GM18867 (cell line): Measurements from ENCODE around the gene VAPA.

ENCODE experiments used
- ATAC-seq: cut with Tn5 transposase; IDR thresholded peaks from one replicate; pipeline ENCODE4 v1.9.1; 2021; ENCODE audit warnings: mild to moderate bottlenecking, moderate library complexity; ENCODE audit not compliant: unreplicated experiment

VAPA gene

DNA sequence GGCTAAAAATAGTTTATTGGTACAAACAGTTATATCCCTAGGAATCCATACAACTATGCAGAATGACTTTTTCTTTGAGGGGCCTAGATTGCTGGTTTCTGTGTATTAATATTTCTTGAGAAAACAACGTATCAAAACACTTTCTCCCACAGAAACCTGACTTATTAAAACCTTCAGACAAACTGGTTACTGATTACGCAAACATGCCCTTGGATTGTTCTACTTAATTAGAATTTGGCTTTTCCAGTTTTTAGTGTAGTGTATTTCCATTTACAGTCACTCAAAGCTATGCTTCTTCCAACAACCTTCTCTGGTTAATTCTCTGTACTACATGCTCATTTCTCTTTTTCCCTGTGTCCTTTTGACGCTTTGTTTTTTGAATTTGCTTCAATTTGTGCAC is 20.0 kb downstream of the VAPA start:
- no peak for ATAC-seq

DNA sequence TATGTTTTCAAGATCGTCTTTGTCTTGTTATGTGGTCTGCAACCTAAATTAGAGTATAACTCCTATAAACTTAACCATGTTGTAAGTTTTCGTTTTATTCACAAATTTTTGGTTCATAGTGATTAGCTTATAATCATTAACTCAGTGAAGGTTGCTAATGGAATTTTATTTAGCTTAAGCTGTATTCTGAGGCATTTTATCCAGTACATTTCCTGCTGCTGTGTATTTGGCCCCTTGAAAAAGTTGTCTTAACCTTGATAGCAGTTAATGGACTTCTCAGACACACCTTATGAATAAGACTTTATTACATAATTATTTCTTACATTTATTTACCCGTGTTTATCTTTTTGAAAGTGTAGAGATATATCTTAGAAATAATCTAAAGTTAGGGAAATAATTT is 20.5 kb downstream of the VAPA start:
- no peak for ATAC-seq

DNA sequence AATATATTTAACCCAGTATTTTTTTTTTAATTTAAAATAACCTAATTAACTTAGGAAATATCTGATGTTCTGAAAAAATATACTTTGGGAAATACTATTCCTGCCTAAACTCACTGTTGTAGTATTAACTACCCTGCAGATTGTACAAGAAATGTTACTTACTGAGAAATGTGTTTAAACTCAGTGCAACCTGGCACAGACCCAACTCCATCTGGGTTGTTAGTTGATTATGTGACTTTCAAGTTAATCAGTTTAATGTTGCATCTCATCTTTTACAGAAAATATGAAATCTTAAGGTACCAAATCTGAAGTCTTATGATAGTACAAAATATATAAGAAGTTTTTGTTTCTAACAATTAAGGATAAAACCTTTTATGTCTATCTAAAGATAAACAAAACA is 27.3 kb downstream of the VAPA start:
- ATAC-seq, result no peak

DNA sequence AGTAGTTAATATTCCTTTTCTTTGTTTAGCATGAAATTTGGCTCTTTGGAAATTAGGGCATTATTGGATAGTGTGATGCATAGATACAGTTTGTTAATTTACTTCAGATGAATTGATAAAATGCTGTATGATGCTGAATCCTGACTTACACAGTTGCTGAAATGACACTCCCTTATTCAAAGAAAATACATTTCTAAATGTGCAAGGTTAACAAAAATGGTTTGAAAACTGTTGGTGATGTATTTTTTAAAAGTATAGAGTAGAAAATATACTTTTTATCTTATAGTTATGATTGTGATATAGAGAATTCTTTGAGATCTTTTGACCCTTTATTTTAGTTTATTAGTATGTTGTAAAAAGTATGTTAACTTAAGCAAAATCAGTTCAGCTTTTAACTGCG is 27.8 kb downstream of the VAPA start:
- ATAC-seq, result no peak

DNA sequence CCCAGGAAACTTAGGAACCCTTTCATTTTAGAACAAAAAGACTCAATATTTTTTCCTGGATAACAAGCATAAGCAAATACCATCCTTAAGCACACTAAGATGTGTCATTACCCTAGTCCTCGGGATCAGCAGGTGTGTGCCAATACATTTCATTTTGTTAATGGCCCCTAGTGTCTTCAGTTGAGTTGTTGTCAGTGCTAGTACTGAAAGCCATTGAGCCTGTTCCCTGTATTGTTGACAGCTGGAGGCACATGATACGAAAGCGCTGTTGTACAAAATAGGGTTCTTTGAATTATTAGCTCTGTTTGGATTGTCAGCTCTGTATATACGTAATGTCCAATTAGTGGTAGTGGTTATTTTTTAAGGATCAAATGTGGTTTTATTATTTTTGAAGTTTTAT is 29.5 kb downstream of the VAPA start:
- ATAC-seq, result no peak

DNA sequence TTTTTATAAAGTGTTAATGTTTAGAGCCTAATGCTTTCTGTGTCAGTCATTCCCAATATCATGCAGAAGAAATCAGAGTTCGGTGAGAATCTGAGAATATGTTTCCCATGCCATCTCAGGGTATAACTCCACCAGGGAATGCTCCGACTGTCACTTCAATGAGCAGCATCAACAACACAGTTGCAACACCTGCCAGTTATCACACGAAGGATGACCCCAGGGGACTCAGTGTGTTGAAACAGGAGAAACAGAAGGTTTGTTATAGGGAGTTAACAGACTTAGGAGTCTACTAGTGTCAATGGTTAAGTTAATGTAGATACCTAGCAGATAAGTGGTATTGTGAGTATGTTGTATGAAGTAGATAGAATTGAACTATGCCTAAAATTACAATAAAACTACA is 31.0 kb downstream of the VAPA start:
- no peak for ATAC-seq

DNA sequence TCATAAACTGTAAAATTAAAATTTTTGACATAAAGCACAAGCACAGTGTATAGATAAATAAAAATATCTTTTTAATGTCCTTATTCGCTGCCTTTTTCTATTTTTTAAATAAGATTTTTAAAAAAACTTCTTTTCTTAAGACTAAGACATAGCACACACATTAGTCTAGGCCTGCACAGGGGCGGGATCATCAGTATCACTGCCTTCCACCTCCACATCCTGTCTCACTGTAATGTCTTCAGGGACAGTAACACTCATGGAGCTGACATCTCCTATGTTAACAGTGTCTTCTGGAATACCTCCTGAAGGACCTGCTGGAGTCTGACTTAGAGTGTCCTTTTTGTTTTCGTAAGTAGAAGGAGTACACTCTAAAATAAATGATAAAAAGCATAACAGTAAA is 33.0 kb downstream of the VAPA start:
- ATAC-seq, result no peak

DNA sequence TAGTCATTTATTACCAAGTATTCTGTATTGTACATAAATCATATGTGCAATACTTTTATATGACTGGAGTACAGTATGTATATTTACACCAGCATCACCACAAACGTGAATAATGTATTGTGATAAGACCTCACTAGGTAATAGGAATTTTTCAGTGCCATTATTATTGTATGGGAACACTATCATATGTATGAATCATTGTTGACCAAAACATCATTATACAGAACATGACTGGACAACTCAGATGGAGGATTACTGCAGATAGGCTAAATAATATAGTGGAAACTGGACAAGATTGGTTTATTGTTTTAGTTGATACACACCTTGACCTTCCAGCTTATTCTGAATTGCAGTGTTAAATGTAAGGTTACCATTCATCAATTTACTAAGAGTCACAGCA is 33.4 kb downstream of the VAPA start:
- no peak for ATAC-seq

DNA sequence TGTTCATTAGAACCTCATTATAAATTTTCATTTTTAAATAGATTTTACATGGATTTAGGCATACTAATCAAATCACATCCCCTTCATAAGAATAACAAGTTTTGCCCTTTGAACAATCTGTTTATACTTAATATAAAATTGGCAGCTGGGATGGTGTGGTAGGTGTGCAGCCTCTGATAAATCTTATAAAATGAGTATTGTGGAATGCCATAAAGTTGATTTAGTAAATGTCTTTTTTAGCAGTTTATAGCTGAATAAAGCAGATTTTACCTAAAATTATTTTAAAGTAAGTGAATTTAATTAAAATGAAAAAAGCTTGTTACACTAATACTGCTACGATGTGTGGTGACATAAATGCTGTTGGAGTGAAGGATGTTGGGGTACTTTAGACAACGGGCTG is 35.5 kb downstream of the VAPA start:
- no peak for ATAC-seq

DNA sequence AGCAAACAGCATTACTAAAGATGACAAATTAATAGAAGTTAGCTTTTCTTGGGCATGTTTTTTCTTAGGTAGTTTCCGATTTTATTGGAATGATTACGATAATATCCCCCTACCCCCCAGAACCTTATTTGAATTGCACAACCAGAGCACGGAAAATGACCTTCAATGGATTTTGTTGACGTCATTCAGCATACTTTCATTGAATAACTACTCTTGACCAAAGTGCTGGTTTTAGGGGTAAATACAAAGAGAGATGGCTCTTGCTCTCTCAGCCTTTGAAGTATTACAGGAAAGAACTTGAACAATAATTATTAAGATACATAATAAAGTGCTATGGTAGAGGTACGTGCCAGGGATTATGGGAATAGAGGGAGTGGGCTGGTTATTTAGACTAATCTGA is 36.0 kb downstream of the VAPA start:
- ATAC-seq, result no peak

DNA sequence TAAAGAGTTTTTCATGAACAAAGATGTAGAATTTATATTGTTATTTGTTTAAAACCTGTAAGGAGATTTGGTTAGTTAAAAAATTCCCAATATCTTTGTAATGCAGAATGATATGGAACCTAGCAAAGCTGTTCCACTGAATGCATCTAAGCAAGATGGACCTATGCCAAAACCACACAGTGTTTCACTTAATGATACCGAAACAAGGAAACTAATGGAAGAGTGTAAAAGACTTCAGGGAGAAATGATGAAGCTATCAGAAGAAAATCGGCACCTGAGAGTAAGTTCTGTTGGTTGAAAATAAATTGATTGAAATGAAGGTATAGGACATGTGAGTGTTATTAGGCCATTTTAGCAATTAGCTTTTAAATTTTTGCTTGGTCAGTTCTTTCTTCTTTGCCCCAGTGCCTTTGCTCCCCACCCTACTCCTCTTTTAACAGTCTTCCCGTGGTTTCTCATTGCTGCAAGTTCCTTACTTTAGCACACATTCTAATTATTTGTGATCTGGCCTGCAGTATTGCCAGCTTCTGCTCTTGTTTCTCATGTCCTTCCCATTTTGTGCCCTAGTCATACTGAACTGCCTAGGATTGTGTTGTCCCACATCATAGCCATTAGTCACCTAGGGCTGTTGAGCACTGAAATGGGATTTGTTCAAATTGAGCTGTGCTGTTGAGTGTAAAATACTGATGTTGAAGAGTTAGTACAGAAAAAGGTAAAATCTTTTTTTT is 36.6 kb downstream of the VAPA start:
- no peak for ATAC-seq

DNA sequence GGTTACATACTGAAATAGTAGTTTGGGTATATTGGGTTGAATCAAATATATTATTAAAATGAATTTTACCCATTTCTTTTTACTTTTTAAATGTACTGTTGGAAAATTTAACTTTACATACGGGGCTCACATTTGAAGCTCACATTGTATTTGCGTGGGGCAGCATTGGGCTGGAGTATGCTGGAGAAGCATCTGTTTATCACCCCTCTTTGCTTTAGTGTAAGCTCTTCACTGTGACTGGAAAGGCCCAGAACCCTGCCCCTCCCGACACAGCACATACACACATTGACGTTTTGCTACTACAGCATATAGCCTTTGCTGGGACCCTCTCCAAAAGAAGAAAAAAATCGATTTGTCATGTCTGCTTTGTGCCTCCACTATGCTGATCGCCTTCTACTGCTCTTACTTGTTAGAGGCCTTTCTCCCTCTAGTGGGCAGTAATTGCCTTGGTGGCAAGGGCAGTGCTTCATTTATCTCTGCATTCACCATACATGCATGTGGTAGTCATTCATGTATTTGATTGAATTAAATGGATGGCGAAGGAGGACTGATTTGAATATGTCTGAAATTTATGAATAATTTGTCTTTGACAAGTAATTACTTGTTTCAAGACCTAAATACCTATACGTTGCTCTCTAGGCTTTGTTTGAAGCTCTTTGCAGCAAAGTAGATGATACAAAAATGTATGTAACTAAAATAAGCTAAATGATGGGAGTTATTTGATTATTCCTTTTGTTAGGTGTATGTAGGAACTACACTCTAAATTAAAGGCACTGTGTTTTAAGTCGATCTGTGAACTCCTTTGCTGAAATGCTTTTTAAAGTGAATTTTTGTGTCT is 37.4 kb downstream of the VAPA start:
- no peak for ATAC-seq

DNA sequence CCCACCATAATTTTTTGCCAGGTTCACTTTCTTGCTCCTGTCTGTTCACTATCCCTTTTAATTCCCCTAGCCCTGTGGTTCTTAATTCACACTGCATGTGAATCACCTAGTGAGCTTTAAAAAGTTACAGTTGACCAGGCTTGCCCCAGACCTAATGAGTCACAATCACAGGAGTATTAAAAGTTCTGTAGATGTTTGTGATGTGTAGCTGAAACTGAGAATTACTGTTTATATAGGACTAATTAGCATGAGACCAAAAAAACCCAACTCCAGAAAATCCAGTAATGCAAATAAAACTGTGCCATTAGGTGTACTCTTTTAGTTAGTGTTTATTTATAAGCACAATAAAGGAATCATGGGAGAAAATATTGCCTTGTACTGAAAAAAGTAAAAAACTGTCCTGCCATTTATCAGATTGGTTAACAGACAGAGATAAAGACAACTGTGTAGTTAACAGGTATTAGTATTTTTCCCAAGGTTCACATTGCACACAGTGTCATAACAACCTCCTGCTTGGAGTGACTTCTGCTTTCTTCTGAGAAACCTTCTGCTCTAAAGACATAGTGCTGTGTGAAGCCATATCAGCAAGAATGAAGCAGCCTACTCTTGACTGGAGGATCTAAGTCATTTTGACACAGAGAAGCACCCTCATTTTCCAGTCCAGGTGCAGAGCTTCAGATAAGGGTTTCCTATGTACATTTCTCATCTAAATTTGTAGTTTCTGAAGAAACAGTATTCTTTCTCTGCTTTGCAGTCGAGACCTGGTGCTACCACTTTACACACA is 39.0 kb downstream of the VAPA start:
- no peak for ATAC-seq

DNA sequence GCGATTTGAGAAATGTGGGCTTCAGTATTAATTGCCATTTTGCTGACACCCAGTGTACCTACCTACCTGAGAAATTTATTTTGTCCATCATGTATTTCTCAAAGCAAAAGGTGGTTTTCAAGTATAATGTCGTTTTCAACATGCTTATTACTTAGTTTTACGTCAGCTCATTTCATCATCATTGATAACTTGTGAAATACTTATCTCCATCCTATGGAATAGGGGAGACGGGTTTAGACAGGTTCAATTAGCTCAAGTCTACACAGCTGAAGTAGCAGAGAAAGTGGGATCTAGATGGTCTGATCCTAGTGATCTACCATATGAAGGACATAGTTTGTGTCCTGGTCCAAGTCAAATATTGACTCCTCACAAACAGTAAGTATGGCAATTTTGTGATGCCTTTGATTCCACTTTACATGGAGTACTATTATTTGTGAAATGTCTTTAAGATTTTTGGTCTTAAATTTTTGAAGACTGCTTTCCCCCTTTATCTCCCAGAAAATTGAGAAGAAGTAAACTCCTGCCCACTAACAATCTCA is 45.1 kb downstream of the VAPA start:
- ATAC-seq, result no peak

DNA sequence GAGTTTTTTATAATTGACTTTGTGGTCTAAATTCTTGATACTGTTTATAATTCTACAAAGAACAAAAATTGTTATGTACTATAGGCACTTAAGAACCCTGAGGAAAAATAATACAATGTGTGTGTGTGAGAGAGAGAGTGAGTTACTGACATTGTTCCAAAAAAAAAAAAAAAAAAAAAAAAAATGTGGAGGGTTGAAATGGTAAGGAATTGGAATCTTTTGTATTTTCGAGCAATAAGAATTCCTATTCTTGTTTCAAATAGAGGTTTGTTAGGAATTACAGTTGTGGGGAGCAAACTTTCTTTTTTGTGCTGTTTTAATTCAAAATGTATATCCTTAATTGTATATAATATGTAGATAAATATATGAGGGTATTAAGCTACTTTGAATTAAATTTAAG is 45.7 kb downstream of the VAPA start:
- no peak for ATAC-seq

DNA sequence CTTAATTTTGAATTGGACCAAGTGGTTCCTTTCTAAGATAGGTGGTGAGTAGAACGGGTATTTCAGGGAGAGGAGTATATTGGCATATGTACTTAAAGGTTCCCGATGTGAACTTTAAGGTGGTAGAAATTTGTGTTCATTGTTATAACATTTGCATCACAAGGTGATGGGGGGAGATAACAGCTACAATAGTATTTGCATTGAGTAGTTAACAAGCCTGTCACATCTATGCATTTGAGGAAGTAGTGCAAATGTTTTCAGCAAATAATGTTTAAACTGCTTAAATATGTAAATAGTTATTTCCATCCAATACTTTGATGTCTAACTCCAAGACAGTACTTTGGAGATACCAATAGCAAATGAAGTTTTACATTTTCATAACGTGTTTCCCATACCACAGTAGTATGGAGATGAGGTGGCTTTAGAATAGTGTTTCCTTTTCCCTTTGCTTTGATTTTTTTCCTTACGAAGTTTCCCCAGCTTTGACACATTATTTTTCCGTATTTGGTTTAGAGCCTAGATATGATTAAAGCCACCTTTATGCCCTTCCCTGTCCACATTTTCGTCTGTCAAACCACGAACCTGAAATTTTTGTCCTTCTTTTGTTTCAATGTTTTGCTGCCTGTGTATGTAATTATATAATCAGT is 46.6 kb downstream of the VAPA start:
- no peak for ATAC-seq

DNA sequence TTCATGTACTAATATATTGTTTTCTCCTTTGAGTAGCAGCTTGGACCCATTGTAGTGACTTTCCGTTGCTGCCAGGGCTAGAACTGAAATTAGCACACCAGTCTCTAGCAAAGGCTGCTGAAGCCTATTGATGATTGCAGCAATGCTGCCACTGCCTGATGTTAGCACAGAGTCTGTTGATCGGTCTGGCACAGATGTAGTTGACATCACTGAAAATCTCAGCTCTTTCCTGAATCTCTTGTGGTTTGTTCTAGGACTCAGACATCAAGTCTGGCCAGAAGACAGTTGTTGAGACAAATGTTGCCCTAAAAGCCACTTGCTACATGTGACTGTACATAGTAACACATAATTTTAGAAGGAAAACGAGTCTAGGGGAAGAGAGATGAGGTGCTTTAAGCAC is 47.2 kb downstream of the VAPA start:
- no peak for ATAC-seq

DNA sequence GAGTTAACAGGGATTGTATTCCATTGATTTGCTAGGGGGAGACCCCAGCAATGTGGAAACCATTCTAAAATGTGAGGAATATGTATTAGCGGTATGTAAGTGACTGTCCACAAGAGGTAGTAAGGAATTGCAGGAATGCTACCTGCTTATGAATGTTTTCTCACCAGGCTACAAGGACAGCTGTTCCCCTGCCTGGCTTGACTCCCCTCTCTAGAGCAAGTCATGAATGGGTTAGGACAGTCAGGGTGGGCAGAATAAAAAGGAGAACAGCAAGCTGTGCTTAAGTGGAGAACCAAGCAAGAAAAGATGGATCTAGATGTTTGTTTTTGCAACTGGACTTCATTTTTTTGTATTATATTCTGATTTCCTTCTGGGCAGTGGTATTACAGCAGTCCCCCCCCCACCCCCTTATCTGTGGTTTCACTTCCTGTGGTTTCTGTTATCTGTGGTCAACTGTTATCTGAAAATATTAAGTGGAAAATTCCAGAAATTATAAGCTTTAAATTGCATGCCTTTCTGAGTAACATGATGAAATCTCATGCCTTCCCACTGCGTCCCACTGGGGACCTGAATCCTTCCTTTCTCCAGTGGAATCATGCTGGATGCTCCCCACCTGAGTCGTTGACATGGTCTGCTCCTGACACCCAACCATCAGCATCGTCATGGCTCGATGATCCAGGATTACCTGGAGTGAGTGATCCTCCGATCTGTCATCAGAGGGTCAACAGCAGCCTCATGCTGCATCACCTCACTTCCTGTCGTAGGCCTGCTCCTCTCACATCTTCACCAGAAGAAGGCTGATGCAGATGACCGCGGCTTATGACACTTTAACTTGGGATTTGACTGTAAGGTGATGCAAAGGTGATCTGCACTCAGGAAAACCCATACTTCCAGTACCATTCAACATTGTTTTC is 52.2 kb downstream of the VAPA start:
- no peak for ATAC-seq

DNA sequence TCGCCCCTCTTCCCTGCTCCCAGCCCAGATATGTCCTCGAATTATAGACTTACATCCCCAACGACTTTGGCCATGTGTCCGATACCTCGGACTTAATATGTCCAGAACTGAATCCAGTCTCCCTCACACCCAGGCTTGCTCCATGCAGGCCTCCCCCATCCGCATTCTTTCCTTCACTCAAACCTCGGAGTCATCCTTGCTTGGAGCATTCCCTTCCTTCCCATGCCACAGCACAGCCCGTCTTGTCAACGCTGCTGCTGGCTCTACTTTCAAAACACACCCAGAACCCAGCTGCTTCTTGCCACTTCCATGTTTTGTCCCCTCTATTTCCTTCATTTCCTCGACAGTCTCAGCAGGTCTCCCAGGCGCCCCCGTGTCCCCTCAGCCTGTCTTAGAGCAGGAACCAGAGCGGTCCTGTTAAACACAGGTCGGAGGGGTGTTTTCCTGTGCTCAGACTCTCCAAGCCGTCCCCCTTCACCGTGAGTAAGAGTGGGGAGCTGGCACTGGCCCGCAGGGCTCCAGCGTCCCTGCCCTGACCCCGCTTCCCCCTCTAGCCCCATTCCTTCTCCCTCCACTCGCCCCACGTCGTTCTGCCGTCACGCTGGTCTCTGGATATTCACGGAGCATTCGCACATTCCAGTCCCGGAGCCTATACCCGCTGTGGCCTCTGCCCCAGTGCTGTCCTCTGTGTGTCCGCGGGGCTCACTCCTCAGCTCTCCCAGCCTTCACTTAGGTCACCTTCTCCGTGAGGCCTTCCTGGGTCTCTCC is 54.4 kb downstream of the VAPA start:
- ATAC-seq, result no peak
